ENCODE results near the gene CD79B.
"Not testable (repeated sequence)": the region's sequence is repeated elsewhere in the genome, so short reads cannot be mapped to it uniquely, and the experiment has no call there.

Gene CD79B

DNA sequence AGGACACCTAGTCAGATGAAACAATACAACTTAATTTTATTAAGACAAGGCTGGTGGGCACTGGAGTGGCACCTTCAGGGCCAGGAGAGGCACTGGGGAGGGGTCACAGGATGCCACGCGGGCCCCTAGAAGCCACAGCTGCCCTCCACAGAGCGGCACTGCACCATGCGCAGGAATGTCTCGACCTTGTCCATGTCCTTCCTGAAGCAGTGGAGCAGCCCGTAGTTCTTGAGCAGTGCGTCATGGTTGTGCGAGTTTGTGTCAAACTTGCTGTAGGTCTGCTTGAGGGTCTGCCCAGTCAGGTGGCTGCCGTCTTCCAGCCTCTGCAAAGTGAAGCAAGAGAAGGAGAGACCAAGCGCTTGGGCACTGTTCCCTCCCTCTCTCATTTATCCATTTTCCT is 22.5 kb downstream of the CD79B start:
- not testable (repeated sequence) for DNase-seq

DNA sequence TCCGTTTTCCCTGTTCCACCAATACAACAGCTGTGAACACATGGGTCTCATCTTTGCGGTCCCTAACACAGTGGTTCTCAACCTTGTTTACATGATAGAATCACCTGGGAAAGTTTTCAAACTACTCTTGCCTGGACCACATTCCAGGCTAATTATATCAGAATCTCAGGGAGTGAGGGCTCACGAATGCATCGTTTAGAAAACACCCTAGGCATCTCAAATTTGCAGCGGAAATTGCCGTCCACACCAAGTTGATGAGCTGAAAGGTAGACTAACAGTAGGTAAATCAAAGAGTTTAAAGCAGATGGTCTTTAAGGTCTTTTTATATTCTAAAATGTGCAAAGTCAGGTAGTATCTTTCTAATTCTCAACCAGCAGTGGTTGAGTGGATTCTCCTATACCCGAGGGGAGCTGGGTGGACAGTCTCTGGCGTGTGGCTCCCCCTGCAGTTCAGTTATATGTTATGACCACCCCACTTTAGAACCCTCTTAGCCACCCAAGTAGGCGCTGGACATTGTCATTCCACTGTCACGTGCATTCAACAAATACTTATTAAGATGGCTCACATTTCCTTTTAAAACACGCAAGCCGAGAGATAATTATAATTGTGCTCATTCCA is 24.9 kb downstream of the CD79B start:
- DNase-seq: peak in 1 of 2 experiments; percentile 21

DNA sequence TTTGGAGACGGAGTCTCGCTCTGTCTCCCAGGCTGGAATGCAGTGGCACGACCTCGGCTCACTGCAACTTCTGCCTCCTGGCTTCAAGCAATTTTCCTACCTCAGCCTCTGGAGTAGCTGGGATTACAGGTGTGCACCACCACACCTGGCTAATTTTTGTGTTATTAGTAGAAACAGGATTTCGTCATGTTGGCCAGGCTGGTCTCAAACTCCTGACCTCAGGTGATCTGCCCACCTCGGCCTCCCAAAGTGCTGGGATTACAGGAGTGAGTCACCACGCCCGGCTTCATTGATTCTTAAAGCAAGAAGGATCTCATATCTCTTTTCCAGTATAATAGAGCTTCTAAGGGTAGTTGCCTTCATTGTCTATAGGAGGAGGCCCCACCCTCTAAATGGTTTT is 27.3 kb downstream of the CD79B start:
- not testable (repeated sequence) for DNase-seq

DNA sequence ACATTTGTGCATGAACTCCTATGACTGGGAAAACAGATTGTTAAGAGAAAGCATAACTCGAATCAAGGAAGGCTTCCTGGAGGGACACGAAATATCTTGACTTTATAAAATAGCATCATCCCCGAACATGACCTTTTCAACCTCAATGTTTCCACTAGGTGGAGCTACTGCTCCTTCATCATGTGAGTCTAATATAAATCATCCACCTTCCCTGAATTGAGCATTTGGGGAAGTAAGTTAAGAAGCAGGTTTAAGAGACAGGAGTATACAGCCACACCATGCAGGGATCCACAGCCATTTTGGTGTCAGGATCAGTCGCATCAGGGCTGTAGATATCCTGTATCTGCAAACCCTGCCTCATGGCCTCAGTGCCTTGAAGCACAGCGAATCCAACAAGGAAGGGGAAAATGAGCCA is 28.3 kb downstream of the CD79B start:
- not testable (repeated sequence) for DNase-seq

DNA sequence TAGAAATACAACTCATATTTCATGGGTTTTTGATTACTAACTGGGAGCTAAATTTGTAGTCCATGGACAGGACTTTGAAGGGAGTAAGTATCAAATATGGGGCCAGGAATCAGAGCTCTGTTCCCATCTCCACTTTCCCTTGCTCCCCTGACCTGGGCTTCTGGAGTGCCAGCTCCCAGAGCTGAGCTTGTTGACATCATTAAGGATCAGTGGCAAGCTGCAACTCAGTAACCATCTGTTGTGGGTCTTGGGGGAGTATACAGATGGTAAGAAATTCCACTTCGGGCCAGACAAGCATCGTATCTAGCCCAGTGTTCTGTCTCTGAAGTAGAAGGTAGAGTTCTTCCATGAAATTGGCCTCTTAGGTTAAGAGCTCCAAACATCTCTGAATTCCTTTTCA is 30.2 kb downstream of the CD79B start:
- peak in 1 of 2 experiments; percentile 20 for DNase-seq

DNA sequence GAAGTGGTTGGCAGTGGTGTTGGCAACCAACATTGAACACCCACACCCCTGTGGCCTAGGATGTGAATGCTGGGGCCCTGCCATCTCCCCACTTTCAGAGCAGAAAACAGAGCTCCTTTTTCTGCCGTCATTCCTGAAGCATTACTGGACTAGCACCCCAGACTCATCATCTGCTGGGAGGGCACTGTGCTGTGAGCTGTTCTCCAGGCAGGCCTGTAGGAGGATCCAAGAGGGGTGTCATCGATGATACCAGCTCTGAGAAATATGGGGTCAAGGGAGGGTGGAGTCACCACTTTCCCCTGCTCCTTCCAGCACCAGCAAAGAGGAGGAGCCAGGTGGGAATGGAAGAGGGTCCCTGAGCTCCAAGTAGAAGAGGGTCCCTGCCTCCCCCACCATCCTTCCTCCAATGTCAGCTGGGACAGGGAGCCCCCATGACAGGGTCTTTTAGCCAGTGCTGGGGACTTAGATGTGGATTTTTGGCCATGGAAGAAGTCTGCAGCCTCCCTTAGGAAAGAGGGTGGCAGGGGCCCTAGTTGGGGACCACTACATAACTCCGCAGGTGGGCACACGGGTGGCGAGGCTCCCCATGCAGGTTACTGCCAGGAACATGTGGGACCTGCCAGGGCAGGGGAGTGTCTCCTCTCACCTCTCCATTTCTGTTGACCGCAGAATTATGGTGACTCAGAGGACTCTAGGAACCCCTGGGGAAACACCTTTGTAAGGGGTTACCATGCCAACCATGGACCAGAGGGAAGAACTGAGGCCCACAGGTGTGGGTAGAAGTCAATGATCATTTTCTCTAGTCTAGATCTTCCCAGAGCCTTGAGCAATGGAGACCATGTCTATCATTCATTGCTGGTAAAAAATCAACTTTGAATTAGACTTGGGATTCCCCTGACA is 33.0 kb downstream of the CD79B start:
- DNase-seq: not testable (repeated sequence)

DNA sequence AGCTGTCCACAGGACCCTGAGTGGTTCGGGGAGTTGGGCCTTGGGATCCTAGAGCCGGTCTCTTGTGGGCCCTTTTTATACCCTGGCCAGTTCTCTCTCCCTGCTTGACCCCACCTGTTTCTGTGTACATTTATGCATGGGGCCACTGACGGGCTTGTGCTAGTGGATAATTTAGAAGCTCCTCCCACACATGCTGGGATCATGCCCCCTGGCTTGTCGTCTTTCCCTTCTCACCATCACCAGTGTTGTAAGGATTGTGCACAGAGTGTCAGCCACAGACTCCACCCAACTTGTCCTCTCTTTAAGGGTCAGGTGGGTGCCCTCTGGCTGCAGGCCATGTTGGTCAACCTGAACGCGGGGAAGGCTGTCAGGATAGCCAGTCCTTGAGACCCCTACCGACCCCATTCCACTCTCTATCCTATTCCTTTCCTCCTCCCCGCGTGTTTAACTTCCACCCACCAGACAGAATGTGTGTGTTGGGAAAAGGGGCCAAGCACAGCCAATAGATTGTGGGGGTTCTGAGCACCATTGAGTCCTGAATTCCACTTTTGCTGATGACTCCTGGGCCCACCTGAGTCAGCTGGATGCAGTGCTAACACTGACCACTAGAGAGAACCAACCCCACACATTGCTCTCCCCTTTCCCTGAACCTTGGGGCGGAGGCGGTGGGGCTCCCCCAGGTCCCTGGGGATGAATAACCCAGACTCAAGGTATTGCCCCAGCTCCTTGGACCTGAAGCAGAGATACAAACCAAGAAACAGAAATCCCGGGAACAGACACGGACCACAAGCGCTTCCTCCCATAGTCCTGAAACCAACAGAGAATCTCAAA is 35.4 kb downstream of the CD79B start, which contains the start of gene CSH1:
CSH1 (minus strand) TSS at position 51 of the 831 bp plus-strand sequence. CDS start 63 bp downstream, outside the sequence.
- not testable (repeated sequence) for DNase-seq

DNA sequence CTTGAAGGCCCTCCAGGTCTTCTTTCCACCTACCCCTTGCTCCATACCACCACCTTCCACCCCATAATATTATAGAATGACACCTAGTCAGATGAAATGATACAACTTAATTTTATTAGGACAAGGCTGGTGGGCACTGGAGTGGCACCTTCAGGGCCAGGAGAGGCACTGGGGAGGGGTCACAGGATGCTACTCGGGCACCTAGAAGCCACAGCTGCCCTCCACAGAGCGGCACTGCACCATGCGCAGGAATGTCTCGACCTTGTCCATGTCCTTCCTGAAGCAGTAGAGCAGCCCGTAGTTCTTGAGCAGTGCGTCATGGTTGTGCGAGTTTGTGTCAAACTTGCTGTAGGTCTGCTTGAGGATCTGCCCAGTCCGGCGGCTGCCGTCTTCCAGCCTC is 37.3 kb downstream of the CD79B start:
- DNase-seq: not testable (repeated sequence)

DNA sequence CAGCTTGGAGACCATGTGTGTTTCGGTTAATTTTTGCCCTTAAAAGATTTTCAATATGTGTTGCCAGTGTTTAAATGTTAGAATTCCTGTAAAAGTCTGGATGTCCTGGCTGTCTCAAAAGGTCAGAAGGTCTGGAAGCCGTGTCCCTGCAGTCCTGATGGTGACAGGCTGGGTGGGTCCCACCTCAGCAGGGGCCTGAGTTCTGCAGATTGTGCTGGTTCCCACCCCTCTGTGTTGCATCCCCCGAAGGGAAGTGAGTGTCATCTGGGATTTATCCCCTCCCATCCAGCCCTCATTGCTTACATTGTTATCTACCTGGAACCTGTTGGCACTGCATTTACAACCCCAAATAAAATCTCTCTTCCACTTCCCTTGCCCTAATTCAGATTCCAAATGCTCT is 38.1 kb downstream of the CD79B start:
- DNase-seq: not testable (repeated sequence)

DNA sequence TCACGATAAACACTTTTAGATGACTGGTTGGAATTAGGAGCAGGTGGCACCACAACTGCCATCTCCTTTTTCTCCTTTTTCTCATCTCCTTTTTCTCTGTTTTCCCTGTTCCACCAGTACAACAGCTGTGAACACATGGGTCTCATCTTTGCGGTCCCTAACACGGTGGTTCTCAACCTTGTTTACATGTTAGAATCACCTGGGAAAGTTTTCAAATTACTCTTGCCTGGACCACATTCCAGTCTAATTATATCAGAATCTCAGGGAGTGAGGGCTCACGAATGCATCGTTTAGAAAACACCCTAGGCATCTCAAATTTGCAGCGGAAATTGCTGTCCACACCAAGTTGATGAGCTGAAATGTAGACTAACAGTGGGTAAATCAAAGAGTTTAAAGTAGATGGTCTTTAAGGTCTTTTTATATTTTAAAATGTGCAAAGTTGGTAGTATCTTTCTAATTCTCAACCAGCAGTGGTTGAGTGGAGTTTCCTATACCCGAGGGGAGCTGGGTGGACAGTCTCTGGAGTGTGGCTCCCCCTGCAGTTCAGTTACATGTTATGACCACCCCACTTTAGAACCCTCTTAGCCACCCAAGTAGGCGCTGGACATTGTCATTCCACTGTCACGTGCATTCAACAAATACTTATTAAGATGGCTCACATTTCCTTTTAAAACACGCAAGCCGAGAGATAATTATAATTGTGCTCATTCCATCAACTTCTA is 39.7 kb downstream of the CD79B start:
- DNase-seq: not testable (repeated sequence)

DNA sequence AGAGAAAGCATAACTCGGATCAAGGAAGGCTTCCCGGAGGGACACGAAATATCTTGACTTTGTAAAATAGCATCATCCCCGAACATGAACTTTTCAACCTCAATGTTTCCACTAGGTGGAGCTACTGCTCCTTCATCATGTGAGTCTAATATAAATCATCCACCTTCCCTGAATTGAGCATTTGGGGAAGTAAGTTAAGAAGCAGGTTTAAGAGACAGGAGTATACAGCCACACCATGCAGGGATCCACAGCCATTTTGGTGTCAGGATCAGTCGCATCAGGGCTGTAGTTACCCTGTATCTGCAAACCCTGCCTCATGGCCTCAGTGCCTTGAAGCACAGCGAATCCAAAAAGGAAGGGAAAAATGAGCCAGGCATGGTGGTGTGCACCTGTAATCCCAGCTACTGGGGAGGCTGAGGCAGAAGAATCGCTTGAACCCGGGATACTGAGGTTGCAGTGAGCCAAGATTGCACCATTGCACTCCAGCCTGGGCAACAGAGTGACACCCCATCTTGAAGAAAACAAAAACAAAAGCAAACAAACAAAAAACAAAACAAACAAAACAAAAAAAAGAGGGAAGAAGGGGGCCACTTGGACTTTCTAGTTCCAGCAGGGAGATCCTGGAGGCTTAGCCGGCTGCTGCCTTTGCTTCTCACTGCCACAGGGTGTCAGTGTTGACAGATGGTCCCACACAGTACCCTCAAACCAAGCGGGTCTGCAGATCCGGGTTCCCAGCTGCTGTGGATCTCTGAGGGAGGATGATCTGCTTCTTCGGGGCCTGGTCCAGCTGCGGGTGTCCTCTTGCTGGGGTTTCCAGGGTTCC is 42.9 kb downstream of the CD79B start:
- peak in 1 of 2 experiments; percentile 40 for DNase-seq

DNA sequence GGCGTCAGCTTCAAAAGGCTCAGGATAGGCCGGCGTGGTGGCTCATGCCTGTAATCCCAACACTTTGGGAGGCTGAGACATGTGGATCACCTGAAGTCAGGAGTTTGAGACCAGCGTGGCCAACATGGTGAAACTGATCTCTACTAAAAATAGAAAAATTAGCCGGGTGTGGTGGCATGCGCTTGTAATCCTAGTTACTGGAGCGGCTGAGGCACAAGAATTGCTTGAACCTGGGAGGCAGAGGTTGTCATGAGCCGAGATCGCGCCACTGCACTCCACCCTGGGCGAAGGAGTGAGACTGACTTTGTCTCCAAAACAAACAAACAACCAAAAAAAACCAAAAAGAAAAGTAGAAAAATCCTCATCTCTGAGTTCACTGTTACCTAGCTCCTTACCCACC is 47.0 kb downstream of the CD79B start:
- not testable (repeated sequence) for DNase-seq

DNA sequence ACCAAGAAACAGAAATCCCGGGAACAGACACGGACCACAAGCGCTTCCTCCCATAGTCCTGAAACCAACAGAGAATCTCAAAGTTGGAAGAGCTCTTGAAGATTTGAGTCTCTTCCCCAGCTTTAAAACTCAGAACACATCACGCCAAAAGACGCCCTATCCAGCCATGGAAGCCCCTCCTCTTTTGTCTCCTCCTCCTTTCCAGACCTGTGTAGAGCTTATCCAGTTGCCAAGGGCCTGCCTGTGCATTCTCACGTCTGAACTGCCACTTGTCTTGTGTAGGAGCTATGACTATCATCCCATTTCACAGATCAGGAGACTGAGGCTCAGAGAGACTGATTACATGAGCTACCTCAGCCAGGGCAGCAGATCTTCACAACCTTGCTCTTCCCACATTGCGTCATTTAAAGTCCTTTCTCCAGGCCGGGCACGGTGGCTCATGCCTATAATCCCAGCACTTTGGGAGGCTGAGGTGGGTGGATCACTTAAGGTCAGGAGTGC is 49.5 kb downstream of the CD79B start:
- DNase-seq: not testable (repeated sequence)

DNA sequence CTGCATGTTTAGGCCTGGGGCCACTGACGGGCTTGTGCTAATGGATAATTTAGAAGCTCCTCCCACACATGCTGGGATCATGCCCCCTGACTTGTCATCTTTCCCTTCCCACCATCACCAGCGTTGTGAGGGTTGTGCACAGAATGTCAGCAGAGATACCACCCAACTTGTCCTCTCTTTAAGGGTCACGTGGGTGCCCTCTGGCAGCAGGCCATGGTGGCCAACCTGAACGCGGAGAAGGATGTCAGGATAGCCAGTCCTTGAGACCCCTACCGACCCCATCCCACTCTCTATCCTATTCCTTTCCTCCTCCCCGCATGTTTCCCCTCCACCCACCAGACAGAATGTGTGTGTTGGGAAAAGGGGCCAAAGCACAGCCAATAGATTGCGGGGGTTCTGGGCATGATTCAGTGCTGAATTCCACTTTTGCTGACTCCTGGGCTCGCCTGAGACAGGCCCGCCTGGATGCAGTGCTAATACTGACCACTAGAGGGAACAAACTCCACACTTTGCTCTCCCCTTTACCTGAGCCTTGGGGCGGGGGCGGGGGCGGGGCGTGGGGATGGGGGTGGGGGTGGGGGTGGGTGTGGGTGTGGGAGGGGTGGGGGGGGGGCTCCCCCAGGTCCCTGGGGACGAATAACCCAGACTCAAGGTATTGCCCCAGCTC is 50.1 kb downstream of the CD79B start, which contains the start of gene GH2:
GH2 (minus strand) TSS at position 10 of the 667 bp plus-strand sequence. CDS start 143 bp downstream, outside the sequence.
- no peak for DNase-seq

DNA sequence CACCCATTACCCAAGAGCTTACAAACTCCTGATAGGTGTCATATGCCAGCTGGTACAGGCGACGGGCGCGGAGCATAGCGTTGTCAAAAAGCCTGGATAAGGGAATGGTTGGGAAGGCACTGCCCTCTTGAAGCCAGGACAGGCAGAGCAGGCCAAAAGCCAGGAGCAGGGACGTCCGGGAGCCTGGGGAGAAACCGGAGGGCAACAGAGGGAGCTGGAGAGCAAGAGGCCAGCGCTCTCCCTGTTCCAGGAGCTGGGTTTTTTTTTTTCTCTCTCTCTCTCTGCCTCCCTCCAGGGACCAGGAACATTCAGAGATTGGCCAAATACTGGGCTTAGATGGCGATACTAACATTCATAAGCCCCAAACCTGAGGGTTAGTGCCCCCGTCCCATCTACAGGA is 50.8 kb downstream of the CD79B start:
- DNase-seq: not testable (repeated sequence)

DNA sequence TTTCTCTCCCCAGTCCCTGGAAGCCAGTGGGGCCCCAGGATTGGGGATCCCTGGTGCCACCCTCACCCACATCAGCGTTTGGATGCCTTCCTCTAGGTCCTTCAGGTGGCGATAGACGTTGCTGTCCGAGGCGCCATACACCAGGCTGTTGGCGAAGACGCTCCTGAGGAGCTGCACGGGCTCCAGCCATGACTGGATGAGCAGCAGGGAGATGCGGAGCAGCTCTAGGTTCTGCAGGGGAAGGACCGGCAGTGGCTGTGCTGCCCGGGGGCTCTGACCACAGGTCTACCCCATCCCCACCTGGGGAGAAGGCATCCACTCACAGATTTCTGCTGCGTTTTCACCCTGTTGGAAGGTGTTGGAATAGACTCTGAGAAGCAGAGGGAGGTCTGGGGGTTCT is 51.4 kb downstream of the CD79B start:
- no peak for DNase-seq

Measured in NCI-H446 (cell line).